Activated CD4-positive, alpha-beta T cell treated with anti-CD3 and anti-CD28 coated beads, Interleukin-2, amount 50 U/mL, for 1 hour (primary cell): Measurements from ENCODE around the gene FAM107B.
"Not testable (repeated sequence)": the region's sequence is repeated elsewhere in the genome, so short reads cannot be mapped to it uniquely, and the experiment has no call there.

Source experiments
- DNase-seq: peaks from one replicate; pipeline ENCODE4 v3.0.0-alpha.2; 2020

The FAM107B gene

DNA sequence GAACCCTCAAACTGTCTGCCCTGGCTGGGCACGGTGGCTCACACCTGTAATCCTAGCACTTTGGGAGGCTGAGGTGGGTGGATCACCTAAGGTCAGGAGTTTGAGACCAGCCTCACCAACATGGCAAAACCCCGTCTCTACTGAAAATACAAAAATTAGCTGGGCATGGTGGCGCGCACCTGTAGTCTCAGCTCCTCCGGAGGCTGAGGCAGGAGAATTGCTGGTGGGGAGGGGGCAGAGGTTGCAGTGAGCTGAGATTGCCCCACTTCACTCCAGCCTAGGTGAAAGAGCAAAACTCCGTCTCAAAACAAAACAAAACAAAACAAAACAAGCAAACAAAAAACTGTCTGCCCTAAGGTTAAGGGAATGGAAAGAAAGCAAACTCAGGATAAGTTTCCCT lies 115.6 kb downstream of the FAM107B start:
- peak; percentile 15 for DNase-seq

DNA sequence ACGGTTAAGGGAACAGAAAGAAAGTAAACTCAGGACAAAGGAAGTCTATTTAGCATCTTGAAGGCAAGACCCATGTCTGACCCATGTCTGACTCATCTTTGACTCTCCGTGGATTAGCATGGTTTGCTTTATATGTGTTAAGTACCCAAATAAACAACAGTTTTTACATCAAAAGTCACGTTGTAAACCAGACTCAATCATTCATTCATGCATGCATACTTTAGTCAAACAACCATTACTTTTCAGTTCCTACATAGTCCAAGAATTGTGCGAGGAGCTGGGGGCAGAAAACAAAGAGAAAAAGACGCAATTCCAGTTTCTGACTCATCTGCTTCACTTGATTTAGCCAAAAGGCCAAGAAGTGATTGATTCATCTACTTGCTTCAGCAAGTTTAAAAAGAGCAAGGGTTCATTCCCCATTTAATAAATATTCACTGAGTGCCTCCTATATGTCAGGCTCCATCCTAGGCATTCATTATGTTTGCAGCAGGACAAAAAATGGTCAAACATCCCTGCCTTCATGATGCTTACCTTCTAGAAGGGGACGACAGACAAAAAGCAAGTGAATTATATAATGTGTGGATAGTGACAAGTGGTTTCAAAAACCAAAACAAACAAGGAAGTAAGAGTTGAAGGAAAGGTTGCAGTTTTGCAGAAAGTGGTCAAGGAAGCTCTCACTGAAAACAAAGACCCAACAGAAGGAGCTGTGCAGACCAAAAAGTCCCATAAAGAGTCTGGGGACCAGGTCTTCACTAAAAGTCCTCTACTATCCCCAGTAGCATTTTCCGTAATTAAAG lies 116.2 kb downstream of the FAM107B start:
- no peak for DNase-seq

DNA sequence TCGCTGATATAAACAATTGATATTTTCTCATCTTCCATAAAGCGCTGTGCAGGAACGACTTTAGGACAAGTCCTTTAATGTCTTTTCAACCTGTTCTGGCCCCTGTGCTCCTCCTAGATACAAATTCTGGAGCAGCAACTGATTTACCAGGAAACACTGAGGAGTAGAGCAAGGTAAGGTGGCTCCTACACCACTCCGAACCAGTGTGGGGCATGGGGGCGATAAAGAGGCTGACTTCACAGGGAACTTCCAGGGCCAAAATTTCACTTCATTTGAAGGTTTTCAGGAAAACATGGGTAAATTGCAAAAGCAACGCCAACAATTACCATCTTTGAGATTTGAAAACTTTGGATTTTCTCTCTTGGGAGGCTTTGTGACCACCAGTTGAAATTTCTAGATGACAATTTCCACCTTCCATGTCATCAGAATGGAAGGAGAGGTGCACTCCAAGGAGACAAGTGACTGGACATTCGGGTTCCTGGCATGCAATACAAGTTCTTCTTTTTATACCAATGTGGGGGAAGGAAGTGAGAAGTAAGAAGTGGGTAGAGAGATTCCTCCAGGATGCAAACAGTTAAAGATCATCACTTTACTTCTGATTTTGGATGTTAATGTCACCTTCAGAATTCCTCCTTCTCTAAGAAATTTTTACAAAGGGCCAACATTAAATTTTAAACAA lies 118.5 kb downstream of the FAM107B start:
- DNase-seq = no peak

DNA sequence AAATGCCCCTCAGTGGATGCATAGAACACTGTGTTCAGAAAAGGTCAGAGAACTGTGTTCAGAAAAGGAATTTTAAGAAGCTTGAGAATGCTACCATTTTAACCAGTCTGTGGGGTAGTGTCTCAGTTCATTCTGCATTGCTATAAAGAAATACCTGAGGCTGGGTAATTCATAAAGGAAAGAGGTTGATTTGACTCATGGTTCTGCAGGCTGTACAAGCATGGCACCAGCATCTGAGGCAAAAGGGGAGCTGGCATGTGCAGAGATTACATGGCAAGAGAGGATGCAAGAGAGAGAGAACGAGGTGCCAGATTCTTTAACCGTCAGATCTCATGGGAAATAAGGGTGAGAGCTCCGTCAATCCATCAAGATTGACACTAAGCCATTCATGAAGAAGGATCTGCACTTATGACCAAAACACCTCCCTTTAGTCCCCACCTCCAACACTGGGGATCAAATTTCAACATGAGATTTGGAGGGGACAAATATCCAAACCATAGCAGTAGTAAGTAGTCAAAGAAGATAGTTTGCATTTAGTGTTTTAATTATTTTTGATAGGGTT lies 119.8 kb downstream of the FAM107B start:
- no peak for DNase-seq

DNA sequence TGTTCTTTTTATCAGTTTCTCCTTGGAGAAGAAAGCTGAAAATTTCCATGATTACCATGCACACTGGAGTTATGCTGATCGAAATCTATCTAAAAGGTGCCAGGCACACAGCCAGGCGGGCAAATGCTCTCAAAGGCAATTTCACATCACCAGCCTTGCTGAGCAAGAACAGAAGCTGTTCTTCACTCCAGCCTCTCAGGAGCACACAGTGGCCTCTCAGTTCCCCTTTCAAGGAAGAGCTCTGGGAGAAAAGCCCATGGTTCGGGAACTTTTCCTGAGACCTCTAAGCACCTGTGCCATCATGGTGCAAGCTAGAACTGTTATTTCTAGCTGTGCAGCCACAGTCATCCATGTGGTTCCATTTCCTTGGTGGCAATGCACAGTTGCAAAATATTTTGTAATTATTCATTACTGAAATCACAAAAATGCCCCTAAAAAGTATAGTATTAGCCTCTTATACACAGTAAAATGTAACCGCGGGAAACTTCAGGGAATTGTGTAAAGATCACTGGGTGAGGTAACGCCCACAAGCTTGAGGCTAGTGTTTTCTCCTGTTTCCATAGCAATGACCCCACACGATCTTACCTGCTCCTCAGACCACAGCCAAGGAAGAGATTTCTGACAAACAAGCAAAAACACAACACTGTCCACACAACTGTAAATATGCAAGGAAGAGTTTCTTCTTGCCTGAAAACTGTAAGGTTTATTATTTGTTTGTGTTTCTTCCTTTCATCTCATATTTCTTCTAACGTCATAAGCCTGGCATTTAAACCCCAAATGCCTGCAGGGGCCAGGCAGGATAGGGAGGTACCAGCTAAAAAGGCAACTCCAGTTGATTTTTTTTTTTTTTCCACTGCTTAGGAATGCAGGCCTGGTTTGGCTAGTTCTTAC lies 121.2 kb downstream of the FAM107B start:
- DNase-seq = no peak

DNA sequence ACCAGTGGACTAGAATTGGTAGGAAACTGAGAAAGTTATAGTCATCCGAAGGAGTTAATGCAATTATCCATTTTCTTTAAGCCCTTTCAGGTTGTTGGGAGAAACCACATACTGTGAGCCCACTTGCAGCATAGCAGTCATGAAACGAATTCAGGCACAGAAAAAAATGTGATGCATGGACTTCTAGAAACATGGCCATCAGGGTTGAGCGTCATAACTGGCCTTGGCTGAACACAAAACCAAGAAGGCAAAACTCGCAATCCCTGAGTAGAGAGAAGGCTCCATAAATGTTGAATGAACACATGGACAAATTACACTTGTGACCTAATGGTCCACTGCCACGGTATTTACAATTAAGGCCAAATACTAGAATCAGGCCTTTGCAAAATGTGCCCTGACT lies 121.9 kb downstream of the FAM107B start:
- no peak for DNase-seq

DNA sequence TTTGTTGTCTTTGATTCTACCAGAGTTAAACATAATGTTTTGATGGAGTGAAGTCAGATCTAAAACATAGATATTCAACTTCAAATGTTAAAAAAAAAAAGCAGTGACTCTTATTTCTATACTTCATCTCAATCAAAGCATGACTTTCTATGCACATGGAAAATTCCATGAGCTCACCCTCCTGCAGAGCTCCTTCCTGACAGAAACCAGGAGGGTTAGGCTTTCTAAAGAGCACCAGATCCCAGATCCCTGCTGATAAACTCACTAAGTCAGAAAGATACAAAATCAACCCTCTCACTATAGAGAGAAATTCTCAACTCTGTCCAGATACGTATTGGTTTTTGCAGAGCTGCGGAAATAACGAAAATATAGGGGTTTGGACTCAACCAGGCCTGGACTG lies 122.6 kb downstream of the FAM107B start:
- no peak for DNase-seq

DNA sequence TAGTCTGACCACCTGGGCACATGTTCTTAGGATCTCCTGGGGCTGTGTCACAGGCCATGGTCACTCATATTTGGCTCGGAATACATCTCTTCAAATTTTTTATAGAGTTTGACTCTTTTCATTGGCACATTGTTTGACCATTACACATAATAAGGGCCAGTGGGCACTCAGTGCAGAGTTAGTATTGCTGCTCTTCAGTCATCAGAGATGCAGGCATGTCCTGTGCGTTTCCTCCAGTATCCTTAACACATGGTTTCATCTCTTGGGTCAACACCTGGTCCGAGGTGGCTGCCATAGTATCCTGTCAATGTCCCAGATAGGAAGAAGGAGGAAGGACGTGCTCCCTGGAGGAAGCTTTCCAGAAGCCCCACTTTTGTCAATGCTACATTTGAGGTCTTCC lies 125.0 kb downstream of the FAM107B start:
- DNase-seq = no peak

DNA sequence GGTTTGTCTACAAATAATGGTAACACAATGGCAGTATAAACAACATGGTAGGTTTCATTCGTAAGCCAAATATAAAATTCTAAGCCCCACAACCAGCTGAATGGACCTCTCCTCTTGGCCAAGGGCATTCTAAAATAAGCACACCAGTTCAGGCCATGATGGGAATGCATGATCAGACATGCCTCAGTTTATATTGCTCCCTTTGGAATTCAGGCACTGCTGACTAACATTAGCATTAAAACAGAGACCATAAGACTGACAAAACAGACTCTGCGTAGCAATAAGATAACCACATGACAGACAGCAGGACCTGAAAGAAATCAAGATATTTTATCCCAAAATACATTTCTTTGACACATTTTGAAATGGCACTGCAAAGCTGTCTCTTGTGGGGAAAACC lies 125.8 kb downstream of the FAM107B start:
- no peak for DNase-seq

DNA sequence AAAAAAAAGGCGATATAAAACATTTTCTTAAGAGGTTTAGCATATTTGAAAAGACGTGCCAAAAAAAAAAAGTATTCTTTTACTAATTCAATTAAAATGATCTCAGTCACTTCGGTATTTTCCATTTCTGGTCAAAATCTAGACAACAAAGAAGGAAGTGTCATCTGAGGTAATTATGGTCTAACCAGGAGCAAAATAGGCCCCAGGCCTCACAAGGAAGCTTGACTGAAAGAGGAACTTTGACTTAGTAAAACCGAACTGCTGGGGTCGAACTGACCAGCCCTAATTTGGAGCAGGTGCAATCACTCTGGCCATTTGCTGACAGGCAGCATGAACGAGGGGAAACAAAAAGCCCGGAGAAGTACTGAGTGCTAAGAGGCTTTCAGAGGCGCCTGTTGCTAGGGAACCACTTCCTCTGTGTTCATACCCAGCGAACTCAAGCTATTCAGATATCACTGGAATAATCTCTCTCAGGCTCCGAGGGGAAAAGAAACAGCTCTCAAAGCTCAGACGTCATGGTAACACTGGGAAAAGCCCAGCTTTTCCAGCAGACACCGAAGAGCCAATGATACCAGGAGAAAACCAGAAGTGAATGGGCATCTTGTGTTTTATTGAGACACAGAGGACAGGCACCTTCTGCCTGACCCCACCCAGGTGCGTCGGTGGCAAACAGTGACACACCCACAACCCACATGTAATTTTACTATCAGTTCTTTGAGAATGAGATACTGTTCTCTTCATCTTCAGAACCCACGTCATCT lies 126.5 kb downstream of the FAM107B start:
- DNase-seq = peak; percentile 70

DNA sequence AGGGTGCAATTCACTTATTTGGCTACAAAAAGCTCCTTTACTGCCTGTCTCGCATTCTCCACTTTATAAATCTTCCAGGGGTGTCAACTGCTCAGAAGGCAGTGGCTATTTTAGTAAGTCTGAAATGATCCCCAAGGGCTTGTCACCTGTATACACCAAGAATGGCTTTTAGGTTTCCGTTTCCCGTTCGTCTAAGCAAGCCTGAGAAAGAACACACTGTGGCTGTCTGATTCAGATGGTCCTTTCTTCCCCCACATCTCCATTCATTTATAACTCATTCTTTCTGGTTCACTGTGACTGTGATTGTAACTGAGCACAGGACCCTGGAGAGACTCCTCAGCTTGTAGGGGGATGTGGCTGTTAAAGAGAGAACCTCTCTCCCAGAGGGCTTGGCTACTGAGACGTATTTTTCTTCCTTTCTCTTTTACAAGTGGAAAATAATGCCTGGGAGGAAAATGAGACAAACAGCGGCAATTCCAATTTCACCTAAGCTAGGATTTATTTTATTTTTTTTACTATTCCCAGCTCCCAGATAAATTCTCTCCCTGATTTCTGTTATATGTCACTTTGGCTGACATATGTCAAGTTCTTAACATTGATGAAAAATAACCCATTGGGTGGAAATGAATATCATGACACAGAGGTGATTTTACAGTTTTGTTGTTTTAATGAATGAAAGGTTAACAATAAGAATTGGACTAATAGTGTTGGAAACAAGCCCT lies 129.3 kb downstream of the FAM107B start:
- no peak for DNase-seq

DNA sequence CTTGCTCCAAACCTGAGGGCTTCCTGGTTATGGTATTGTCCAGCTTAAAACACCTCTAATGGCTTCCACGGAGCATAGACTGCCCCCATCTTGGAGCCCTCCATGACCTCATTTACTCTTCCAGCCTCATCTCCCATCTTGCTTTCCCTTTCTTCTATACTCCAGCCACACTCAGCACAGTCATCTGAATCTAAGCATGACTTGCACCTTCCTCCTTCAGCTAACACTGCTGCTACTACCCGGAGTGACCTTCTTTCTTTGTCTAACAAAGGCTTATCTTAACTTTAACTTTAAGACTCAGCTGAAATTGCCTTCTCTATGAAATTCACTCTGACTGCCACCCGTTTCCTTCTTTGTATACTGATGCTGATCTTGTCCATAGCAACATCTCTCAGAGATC lies 135.1 kb downstream of the FAM107B start:
- no peak for DNase-seq

DNA sequence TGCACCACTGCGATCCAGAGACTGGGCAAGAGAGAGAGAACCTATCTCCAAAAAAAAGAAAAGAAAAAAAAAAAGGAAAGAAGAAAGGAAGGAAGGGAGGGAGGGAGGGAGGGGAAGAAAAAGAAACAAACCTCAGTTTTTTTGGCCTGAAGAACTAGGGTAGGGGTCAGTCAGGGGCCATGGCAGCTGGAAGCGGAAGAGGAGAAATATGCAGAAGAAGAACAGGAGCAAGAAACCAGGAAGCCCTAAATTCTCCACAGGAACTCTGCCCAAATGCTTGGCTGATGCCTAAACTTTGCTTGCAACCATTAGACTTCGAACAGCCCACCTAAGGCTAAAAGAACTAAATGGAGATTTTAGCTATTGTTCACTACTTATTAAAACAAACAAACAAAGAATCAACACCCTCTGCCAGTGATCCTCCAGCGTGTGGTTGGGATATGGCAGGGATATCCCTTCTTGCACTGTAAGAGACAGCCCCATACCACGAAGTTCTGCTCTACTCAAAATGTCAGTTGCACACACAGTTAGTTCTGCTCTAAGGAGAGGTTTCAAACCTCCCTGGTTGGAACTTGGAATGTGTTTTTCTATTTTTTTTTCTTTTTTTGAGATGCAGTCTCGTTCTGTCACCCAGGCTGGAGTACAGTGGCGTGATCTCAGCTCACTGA lies 139.5 kb downstream of the FAM107B start:
- no peak for DNase-seq

DNA sequence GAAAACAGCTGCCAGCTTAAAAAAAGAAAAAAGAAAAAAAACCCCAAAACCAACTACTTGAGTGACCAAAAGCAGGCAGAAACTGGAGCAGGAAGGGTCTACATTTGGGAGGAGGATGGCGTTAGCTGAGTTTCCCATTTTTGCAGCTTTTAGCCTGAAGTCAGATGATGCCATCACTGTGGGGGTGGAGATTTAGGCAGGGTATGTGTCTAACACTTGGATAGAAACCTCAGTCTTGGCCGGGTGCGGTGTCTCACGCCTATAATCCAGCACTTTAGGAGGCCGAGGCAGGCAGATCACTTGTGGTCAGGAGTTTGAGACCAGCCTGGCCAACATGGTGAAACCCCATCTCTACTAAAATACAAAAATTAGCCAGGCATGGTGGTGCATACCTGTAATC lies 140.1 kb downstream of the FAM107B start:
- DNase-seq = not testable (repeated sequence)

DNA sequence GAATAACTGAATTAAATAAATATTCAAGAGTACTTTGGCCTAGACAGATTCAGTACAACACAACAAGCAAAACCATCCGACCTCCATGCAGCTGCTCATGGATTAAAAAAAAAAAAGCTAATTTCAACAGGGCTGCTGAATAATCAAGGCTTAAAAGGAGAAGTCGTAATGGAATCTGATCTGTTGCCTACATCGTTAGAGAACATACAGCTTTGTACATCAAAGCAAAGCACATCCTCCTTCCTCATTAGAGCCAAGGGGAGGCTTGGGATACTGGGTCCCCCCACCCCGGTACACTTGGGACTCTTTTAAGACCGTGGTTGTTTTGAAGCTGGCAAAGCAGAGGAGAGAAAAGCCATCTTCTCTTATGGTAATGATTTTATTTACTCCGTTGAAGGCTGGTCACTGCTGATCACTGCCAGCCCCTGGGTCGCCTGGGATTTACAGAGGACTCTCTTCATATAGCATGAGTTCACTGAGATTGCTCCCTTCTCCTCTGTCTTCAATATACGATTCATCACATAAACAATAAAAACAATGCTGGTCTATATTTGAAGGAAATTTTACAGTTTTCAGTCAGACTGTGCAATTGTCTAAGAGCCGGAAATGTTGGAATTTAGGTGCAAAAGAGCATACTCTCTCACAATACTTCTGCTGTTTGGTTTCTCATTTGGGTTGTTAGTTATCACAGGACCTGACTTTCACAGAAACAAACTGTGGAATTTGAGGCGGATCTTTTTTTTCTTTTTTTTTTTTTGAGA lies 148.8 kb downstream of the FAM107B start:
- DNase-seq = no peak

DNA sequence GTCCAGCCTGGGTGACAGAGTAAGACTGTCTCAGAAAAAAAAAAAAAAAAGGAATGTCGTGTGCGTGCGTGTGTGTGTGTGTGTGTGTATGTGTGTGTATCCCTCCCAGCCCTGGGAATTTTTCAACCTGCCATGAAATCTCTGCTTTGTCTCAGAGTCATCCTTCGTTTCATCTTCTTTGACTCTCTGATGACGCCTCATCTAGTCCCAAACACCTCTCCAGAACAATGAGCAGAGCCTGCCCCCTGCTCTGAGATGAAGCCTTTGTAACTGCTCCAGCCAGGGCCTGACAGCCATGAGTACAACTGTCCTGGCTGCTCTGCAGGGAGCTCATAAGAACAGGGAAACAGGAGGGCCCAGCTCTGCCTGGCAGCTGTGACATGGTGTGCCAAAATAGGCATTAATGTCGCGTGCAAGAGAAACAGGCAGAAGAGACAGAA lies 149.5 kb downstream of the FAM107B start:
- no peak for DNase-seq

DNA sequence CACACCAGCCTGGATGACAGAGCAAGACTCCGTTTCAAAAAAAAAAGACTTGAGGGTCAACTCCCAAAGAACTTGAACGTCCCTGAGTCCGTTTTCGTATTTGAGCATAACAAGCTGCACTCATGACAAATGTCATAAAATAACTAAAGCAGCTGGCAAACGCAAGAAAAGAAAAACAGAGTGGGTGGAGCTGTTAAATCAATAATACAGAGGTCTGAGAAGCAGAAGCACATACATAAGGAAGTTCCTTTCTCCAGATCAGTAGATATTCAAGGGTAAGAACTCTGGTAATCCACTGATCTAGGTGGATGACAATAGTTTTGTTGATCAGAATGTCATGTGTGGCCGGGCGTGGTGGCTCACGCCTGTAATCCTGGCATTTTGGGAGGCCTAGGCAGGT lies 150.1 kb downstream of the FAM107B start:
- no peak for DNase-seq

DNA sequence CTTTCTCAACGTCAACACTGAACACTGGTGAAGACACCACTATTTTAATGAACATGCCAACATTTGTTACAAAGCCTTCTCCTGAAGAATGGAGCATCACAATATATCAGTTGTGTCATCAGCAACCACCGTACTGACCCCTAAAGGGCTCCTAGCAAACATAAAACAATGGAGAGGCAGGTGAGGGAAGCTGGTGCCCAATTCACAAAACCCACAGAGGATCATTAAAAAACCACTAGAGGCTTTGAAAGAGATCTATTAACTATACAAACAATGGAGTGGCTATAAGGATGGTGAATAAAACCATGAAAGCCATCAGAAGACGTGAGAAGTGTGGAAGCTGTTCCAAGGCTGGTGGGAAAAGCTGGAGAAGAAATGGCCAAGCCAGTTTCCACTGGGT lies 150.8 kb downstream of the FAM107B start:
- DNase-seq = no peak

DNA sequence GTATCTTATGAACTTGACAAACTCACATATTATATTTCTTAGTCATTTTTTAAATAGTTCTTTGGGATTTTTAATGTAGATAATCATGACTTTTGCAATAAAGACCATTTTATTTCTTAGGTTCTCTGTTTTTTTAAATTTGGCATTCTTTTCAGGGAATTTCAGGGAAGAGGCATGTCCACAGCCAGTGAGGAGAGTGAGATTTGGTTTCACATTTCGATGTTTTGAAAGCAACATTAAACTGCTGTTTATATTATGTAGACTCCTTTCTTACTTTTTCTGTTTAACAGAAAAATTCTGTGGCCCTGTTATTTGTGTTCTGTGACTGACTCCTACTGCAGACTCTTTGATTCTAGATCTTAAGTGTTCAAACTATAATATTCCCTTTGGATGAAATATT lies 153.7 kb downstream of the FAM107B start:
- DNase-seq = no peak

DNA sequence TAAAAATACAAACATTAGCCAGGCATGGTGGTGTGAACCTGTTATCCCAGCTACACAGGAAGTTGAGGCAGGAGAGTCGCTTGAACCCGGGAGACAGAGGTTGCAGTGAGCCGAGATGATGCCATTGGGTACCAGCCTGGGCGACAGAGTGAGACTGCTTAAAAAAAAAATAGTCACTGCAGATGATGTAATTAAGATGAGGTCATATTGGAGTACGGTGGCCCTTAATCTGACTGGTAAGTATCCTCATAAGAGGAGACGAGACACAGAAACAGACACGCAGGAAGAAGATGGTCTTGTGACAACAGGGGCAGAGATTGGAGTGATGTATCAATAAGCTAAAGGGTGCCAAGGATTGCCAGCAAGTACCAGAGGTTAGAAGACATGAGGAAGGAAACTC lies 156.0 kb downstream of the FAM107B start:
- no peak for DNase-seq
